IPS-NIHi7 (cell line): ENCODE measurements around the gene PPAN.

ENCODE experiments used
- DNase-seq: peaks from one replicate; pipeline ENCODE4 v3.0.0; 2012; ENCODE audit warnings: mixed read lengths; ENCODE audit errors: extremely low spot score

Gene PPAN, protein sequence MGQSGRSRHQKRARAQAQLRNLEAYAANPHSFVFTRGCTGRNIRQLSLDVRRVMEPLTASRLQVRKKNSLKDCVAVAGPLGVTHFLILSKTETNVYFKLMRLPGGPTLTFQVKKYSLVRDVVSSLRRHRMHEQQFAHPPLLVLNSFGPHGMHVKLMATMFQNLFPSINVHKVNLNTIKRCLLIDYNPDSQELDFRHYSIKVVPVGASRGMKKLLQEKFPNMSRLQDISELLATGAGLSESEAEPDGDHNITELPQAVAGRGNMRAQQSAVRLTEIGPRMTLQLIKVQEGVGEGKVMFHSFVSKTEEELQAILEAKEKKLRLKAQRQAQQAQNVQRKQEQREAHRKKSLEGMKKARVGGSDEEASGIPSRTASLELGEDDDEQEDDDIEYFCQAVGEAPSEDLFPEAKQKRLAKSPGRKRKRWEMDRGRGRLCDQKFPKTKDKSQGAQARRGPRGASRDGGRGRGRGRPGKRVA

DNA sequence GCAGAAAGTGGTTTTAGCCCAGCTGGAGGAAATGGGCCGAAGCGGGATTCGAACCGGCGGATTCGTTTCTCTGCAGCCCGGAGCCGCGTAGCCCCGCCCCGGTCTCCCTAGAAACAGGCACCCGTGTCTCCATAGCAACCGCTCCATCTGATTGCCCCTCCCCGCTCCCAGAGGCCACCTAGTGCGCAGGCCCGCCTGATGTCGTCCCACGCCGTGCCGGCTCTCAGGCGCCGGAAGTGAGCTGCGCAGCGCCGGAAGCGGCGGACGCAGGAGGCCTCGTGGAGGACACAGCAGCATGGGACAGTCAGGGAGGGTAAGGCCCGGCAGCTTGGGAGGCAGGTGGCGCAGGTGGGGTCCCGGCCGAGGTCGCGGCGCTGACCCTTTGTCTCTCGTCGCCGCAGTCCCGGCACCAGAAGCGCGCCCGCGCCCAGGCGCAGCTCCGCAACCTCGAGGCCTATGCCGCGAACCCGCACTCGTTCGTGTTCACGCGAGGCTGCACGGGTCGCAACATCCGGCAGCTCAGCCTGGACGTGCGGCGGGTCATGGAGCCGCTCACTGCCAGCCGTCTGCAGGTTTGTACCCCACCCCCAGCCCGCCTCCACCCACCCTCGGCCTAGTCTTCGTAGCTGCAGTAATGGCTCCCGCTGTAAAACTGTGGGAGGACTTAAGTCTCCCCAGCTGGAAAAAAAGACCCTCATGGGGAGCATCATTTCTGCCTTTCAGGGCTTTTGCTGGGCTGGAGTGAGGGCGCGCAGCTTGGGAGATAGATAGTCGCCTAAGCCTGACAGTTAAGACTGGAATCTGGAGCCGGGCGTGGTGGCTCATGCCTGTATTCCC is at the start of gene PPAN:
TSS of gene PPAN (plus strand) at position 263 of the 837 bp plus-strand sequence. CDS start at position 296, 33 bp downstream.
- peak; percentile 99 for DNase-seq

DNA sequence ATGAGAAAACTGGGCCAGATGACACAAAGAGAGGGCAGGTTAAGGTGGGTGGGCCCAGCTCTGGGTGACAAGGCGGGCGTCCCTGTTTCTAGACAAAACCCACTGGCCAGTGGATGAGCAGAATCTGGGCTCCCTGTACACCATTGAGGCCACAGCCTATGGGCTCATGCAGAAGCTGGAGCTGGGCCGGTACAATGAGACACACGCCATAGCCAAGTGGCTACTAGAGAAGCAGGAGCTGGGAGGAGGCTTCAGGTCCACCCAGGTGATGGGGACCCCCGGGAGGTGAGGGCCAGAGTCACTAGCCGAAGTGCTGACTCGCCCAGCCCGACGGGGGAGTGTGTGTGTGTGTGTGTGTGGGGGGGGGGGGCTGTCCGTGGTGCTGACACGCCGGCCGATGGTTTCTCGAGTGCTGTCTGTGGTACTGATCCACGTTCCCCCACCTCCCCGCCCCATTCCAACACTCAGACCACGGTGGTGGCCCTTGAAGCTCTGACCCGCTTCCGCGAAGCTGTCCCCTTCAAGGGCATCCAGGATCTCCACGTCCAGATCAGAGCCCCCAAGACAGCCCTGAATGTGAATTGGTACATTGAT is 44.3 kb upstream of the PPAN start:
- DNase-seq, result peak; percentile 89

DNA sequence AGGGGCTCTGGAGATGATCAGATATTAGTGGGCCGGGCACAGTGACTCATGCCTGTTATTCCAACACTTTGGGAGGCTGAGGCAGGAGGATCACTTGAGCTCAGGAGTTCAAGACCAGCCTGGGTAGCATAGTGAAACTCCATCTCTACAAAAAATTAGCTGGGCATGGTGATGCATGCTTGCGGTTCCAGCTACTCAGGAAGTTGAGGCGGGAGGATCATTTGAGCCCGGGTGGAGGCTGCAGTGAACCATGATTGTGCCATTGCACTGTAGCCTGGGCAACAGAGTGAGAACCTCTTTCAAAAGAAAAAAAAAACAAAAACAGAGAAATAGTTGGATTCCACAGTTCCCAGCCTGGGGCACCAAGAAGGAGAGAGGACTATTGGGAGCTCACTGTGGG is 38.0 kb upstream of the PPAN start:
- no peak for DNase-seq

- no peak for DNase-seq
Observed at GRCh38 chr19:10069046-10069445, 37.1 kb upstream of the PPAN start.

- DNase-seq, result peak; percentile 83
Observed at GRCh38 chr19:10070730-10071446, 35.3 kb upstream of the PPAN start.

DNA sequence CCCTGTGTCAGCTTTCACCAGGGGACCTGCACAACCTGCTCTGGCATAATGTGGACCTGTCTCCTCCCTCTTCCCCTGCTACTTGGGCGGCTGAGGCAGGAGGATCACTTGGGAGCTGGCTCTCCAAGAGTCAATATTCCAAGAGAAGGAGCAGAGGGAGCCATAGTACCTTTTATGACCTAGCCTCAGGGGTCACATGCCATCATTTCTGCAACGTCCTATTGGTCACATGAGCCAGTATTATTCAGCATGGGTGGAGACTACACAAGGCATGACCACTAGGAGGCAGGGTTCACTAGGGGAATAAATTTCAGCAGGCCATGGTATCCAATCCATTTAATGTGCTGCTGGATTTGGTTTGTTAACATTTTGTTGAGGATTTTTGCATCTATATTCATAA is 32.0 kb upstream of the PPAN start:
- peak; percentile 28 for DNase-seq

DNA sequence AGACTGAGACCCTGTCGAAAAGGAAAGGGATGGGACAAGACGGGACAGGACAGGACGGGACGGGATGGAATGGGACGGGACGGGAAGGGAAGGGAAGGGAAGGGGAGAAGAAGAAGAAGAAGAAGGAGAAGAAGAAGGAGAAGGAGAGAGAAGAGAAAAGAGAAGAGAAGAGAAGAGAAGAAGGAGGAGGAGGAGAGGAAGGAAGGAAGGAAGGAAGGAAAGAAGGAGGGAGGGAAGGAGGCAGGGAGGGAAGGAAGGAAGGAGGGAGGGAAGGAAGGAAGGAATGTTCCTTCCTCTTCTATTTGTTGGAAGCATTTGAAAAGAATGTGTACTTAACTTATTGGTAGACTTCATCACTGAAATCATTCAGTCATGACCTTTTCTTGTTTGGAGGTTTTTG is 29.6 kb upstream of the PPAN start:
- no peak for DNase-seq

DNA sequence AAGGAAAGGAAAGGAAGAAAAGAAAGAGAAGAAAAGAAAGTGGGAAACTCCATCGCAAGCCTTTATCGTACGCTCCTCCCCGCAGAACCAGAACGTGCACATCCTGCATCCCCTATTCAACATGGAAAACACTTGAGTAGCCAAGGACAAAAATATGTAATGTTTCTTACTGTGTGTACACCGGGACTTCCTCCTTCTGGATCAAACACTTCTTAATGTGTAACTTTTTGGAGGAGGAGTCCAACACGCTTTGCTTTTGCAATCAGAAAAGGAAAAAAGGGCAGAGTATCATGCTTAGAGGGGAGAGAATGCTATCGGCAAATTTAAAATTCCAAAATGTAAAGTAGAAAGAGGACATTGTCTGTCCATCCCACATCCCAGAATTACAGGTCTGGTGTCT is 27.8 kb upstream of the PPAN start:
- no peak for DNase-seq

- no peak for DNase-seq
Observed at GRCh38 chr19:10079031-10079453, 27.1 kb upstream of the PPAN start.

DNA sequence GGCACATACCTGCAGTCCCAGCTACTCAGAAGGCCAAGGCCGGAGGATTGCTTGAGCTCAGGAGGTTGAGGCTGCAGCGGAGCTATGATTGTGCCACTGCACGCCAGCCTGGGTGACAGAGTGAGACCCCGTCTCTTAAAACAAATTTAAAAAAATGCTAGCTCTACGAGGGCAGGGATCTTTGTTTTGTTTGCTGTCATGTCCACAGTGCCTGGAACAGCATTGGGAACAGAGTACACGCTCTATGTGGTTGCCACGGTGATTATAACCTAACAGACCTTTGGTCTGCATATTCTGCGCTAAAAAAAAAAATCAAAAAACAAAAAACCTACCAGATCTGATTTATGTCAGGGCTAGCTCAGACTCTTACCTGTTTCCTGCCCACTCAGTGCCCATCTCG is 22.3 kb upstream of the PPAN start:
- DNase-seq, result no peak

DNA sequence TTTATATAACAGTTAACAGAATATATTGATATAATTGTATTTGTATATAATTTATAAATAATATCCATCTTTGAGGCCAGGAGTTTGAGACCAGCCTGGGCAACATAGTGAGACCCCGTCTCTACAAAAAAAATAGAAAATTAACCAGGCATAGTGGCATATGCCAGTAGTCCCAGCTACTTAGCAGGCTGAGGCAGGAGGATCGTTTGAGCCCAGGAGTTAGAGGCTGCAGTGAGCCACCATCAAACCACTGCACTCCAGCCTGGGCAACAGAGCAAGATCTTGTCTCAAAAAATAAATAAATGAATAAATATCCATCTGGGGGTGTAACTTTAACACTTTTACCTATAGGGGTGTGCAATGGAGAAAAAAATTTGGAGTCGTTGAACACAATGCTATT is 21.4 kb upstream of the PPAN start:
- DNase-seq, result no peak

- DNase-seq, result peak; percentile 87
Observed at GRCh38 chr19:10085641-10086590, 20.2 kb upstream of the PPAN start, which contains the start of gene SHFL. SHFL (plus strand) TSS chr19:10086317; CDS start chr19:10086428, 111 bp downstream.

DNA sequence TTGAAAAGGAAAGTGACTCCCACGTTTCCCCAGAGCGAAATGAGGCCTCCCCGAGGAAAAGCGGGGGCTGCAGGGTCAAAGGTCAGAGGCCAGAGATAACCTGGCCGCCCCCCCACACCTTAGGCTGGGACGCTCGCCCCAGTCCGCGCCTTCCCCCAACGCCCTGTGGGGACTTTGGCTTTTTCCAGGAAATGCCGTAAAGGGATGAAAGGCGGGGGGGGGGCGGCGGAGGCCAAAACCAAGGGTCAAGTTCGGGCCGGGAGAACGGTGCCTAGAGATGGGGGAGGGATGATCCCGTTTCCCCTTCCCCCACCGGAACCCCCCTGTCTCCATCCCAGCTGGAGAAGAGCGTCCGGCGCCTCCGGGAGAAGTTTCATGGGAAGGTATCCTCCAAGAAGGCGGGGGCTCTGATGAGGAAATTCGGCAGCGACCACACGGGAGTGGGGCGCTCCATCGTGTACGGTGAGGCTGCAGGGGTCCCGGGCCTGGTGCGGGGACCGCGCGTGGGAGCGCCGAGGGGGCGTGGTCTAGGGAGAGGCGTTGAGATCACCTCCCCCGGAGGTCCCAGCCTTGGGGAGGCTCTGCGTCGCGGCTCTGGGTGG is 19.5 kb upstream of the PPAN start:
- no peak for DNase-seq

DNA sequence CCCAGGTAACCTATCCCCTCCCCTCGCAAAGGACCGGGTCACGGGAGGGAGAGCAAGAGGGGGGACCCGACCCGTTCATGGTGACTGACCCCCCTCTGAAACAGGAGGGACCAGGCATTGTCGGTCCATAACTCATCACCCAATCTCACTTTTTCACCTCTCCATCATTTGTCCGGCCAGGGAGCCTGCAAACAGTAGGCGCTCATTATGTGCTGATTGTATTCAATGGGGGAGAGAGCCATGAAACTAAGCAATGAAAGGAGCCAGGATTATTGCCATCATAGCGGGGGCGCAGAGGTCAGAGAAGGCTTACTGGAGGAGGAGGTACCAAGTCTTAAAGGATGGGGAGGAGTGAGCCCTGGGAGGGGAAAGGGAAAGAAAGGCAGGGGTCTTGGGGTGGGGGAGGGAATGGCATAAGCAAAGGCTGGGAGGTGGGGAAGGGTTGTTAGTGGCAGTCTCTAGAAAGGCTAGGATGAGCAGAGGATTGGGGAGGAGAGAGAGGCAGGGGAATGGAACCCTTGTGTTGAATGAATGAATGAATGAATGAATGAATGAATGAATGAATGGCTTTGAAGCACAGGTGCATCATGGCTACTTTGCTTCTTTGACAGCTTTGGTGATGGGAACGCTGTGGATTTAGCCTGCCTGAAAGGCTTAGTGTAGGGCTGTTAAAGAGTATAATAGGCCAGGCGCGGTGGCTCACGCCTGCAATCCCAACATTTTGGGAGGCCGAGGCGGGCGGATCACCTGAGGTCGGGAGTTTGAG is 18.7 kb upstream of the PPAN start:
- no peak for DNase-seq

GRCh38 chr19:10088949-10089554 is 17.1 kb upstream of the PPAN start:
- no peak for DNase-seq

DNA sequence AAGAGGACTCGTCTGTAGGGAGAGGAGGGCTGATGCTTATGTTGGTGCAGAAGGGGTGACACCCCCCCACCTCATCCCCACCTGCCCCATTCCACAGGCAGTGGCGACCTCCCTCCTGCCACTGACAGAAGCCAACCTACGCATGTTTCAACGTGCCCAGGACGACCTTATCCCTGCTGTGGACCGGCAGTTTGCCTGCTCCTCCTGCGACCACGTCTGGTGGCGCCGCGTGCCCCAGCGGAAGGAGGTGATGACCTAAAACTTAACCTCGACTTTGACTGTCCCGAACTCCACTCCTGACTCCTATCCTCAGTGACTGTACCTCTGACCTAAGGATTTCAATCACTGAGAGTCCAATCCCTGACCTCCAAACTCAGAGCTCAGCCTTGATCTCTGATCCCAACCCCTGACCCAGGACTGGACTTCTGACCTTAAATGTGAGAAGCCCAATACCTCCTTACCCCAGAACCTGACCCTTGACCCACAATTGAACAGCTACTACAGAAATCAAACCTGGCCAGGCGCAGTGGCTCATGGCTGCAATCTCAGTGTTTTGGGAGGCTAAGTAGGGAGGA is 16.3 kb upstream of the PPAN start:
- DNase-seq, result no peak

DNA sequence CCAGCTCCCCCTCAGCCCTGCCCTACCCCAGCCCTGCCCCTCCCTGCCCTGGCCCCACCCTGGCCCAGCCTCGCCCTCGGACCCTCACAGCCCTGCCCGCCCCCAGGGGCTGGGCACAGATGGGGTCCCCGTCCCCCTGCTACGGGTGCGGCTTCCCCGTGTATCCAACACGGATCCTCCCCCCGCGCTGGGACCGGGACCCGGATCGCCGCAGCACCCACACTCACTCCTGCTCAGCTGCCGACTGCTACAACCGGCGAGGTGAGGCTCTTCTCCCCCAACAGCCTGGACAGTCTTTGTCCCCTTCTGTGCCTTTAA is 14.8 kb upstream of the PPAN start:
- DNase-seq, result no peak

- DNase-seq, result no peak
Observed at GRCh38 chr19:10091895-10092641, 14.1 kb upstream of the PPAN start.
